Measurements from ENCODE around the gene CTNNA3.

- TF ChIP-seq CTCF (IDR thresholded peaks at IDR 0.05) = no peak
- TF ChIP-seq POLR2A (IDR thresholded peaks at IDR 0.05) = no peak
Measured at GRCh38 chr10:67602268-67602950, 93.6 kb downstream of the CTNNA3 start.

Measured in right lobe of liver (tissue), 4 donors.